ENCODE data around the gene PRDM8.

PRDM8 gene

GRCh38 chr4:80216100-80216761 lies 18.9 kb downstream of the PRDM8 start:
- Histone ChIP-seq H3K27ac (no peak overlapping the region), H3K9me3 (no peaks in the 10 kb centered on the region), H3K4me3 (ENCODE audit: low read depth in 1 of 2, low read length in 1 of 2) (no peak overlapping the region), H3K36me3 (no peaks in the 10 kb centered on the region), H3K27me3 (peaks cover 36% of the 10 kb centered on the region), H3K4me1 (ENCODE audit: control insufficient read depth in 1 of 2, insufficient read depth in 1 of 2, low read depth in 1 of 2, low read length in 1 of 2) (peaks cover 9 to 14% of the 10 kb centered on the region in 2 experiments)
- no peak for TF ChIP-seq CTCF (IDR thresholded peaks at IDR 0.05)

GRCh38 chr4:80219301-80220025 lies 22.2 kb downstream of the PRDM8 start:
- no peak overlapping the region for H3K27ac ChIP-seq
- TF ChIP-seq CTCF (IDR thresholded peaks at IDR 0.05): no peak
- H3K4me3 ChIP-seq (ENCODE audit: low read depth in 1 of 2, low read length in 1 of 2): no peak overlapping the region
- H3K27me3 ChIP-seq: peaks cover 36% of the 10 kb centered on the region
- H3K4me1 ChIP-seq (ENCODE audit: control insufficient read depth in 1 of 2, insufficient read depth in 1 of 2, low read depth in 1 of 2, low read length in 1 of 2): peaks cover 9 to 14% of the 10 kb centered on the region in 2 experiments
- H3K9me3 ChIP-seq: no peaks in the 10 kb centered on the region
- H3K36me3 ChIP-seq: no peaks in the 10 kb centered on the region

GRCh38 chr4:80220711-80221110 lies 23.4 kb downstream of the PRDM8 start:
- Histone ChIP-seq H3K36me3 (no peaks in the 10 kb centered on the region), H3K4me1 (ENCODE audit: control insufficient read depth in 1 of 2, insufficient read depth in 1 of 2, low read depth in 1 of 2, low read length in 1 of 2) (peaks cover 9 to 10% of the 10 kb centered on the region in 2 experiments), H3K27me3 (peaks cover 32% of the 10 kb centered on the region), H3K27ac (no peak overlapping the region), H3K9me3 (no peaks in the 10 kb centered on the region), H3K4me3 (ENCODE audit: low read depth in 1 of 2, low read length in 1 of 2) (no peak overlapping the region)
- TF ChIP-seq CTCF (IDR thresholded peaks at IDR 0.05): no peak

GRCh38 chr4:80221161-80221560 lies 23.9 kb downstream of the PRDM8 start:
- Histone ChIP-seq H3K36me3 (no peaks in the 10 kb centered on the region), H3K4me1 (ENCODE audit: control insufficient read depth in 1 of 2, insufficient read depth in 1 of 2, low read depth in 1 of 2, low read length in 1 of 2) (peaks cover 4 to 5% of the 10 kb centered on the region in 2 experiments), H3K9me3 (no peaks in the 10 kb centered on the region), H3K27ac (no peak overlapping the region), H3K4me3 (ENCODE audit: low read depth in 1 of 2, low read length in 1 of 2) (no peak overlapping the region), H3K27me3 (peaks cover 32% of the 10 kb centered on the region)
- no peak for TF ChIP-seq CTCF (IDR thresholded peaks at IDR 0.05)

GRCh38 chr4:80225595-80225994 lies 28.3 kb downstream of the PRDM8 start:
- Histone ChIP-seq H3K27me3 (peaks cover 4% of the 10 kb centered on the region), H3K27ac (no peak overlapping the region), H3K36me3 (no peaks in the 10 kb centered on the region), H3K4me1 (ENCODE audit: control insufficient read depth in 1 of 2, insufficient read depth in 1 of 2, low read depth in 1 of 2, low read length in 1 of 2) (no peaks in the 10 kb centered on the region), H3K9me3 (no peaks in the 10 kb centered on the region), H3K4me3 (ENCODE audit: low read depth in 1 of 2, low read length in 1 of 2) (no peak overlapping the region)
- TF ChIP-seq CTCF (IDR thresholded peaks at IDR 0.05): no peak
